Fibroblast of lung (primary cell): ENCODE results near the gene FGF14.

ENCODE experiments used
- EZH2 ChIP-seq: IDR thresholded peaks from 2 replicates; pipeline ENCODE4 v1.5.1; 2012; ENCODE audit warnings: low read length, control low read depth, mild to moderate bottlenecking; ENCODE audit errors: missing control alignments
- TF ChIP-seq, protein P1 (sequence below), 2 donors: IDR thresholded peaks in 1 of 2; conservative IDR thresholded peaks in 1 of 2; 1 replicate in 1 of 2; 2 replicates in 1 of 2; pipeline ENCODE4 v1.5.1; 2011 to 2012; ENCODE audit warnings: low read length in 2 of 2, control low read depth in 1 of 2, inconsistent platforms in 1 of 2, low read depth in 1 of 2, mild to moderate bottlenecking in 1 of 2

GRCh38 chr13:101739382-101740178 lies 662.3 kb downstream of the FGF14 start:
- TF ChIP-seq, protein P1, sequence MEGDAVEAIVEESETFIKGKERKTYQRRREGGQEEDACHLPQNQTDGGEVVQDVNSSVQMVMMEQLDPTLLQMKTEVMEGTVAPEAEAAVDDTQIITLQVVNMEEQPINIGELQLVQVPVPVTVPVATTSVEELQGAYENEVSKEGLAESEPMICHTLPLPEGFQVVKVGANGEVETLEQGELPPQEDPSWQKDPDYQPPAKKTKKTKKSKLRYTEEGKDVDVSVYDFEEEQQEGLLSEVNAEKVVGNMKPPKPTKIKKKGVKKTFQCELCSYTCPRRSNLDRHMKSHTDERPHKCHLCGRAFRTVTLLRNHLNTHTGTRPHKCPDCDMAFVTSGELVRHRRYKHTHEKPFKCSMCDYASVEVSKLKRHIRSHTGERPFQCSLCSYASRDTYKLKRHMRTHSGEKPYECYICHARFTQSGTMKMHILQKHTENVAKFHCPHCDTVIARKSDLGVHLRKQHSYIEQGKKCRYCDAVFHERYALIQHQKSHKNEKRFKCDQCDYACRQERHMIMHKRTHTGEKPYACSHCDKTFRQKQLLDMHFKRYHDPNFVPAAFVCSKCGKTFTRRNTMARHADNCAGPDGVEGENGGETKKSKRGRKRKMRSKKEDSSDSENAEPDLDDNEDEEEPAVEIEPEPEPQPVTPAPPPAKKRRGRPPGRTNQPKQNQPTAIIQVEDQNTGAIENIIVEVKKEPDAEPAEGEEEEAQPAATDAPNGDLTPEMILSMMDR (conservative IDR thresholded peaks at IDR 0.05 in 1 of 2, IDR thresholded peaks at IDR 0.05 in 1 of 2; ENCODE audit: low read depth in 1 of 2, low read length in 2 of 2): no peak
- no peak for TF ChIP-seq EZH2
